ENCODE data around the gene TCEAL1. TPM values are rescaled to one million over a fixed set of nuclear protein-coding genes. Genes with fewer than 3 reads are reported as not detected.
"Not testable (repeated sequence)": the region's sequence is repeated elsewhere in the genome, so short reads cannot be mapped to it uniquely, and the experiment has no call there.

TCEAL1 gene
- 10 to 100 TPM; 39.1 to 48.2 TPM for total RNA-seq

- Histone ChIP-seq H3K9me3 (no peaks in the 10 kb centered on the region), H3K4me1 (no peaks in the 10 kb centered on the region), H3K36me3 (no peaks in the 10 kb centered on the region), H3K27ac (peak within 1 kb of the TSS; percentile 90 to 93), H3K27me3 (no peaks in the 10 kb centered on the region), H3K4me3 (peak within 1 kb of the TSS; percentile 64 to 66)
- DNase-seq (ENCODE audit: low spot score): no peak
- no peak for TF ChIP-seq CTCF (IDR thresholded peaks at IDR 0.05)
These were observed at the start of gene TCEAL1 for GRCh38 chrX:103628386-103629317. Gene TCEAL1 (plus strand): TSS chrX:103628975. CDS start chrX:103629917, 942 bp downstream.

GRCh38 chrX:103584596-103584995 is 44.2 kb upstream of the TCEAL1 start:
- no peak for TF ChIP-seq CTCF (IDR thresholded peaks at IDR 0.05)

DNA sequence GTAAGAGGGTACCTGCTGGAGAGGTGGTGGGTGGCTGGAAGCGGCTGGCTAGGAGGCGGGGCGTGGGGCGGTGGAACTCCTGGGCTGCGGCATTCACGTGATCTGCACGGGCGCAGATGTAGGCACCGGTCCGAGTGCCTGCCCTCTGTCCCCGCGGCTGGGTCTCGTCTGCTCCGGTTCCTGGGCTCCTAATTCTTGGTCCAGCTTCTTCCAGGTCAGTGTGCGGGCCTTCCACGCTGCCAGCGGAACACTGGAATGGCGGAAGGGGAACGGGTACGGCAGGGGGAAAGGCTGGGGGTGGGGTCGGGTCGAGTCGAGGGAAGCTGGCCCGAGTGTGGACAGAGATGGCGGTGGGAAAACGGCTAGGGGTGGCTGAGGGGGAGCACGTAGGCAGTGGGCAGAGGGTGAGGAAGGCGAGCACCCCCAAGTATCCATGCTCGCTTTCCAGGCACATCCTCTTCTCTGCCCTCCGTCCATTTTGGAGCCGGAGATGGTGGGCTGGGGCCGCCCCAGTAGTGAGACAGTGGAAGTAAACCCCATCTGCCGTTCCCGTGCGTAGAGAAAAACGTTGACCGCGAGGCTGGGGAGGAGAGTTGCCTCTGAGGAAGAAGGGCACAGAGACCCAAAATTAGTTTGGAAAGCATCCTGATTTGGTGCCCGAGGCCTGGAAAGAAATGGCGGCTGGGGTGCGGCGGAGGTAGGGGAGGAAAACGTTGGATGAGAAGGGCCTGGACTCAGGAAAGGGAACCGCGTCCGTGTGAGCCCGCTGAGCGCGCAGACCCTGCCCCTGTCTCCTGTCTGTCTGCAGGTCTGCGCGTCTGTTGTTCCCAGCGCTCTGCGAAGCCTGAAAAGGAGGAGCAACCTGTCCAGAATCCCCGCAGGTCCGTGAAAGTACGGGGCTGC is 43.1 kb upstream of the TCEAL1 start, which contains the start of gene TCEAL4:
Gene TCEAL4 (plus strand): TSS at position 105 of the 903 bp plus-strand sequence. CDS start 1,161 bp downstream, outside the sequence.
- peak within 1 kb of the TSS; percentile 90 for H3K27ac ChIP-seq
- no peaks in the 10 kb centered on the region for H3K27me3 ChIP-seq
- H3K9me3 ChIP-seq: peaks cover 0 to 15% of the 10 kb centered on the region in 2 donors
- H3K4me3 ChIP-seq: peak within 1 kb of the TSS; percentile 53 to 60
- DNase-seq (ENCODE audit: low spot score): no peak
- TF ChIP-seq CTCF (IDR thresholded peaks at IDR 0.05): no peak
- no peaks in the 10 kb centered on the region for H3K4me1 ChIP-seq
- no peaks in the 10 kb centered on the region for H3K36me3 ChIP-seq

More at GRCh38 chrX:103584596-103584995, 44.2 kb upstream of the TCEAL1 start:
- peaks cover 0 to 15% of the 10 kb centered on the region in 2 donors for H3K9me3 ChIP-seq
- peak overlapping the region in 1 of 2 donors; percentile 90 for H3K27ac ChIP-seq
- H3K27me3 ChIP-seq: no peaks in the 10 kb centered on the region
- DNase-seq (ENCODE audit: low spot score): no peak
- no peaks in the 10 kb centered on the region for H3K4me1 ChIP-seq
- no peaks in the 10 kb centered on the region for H3K36me3 ChIP-seq
- H3K4me3 ChIP-seq: no peak overlapping the region

GRCh38 chrX:103586314-103586646 is 42.5 kb upstream of the TCEAL1 start:
- Histone ChIP-seq H3K36me3 (no peaks in the 10 kb centered on the region), H3K4me1 (no peaks in the 10 kb centered on the region), H3K9me3 (peaks cover 0 to 15% of the 10 kb centered on the region in 2 donors), H3K4me3 (peak overlapping the region; percentile 53 to 60), H3K27ac (peak overlapping the region; percentile 90), H3K27me3 (no peaks in the 10 kb centered on the region)
- TF ChIP-seq CTCF (IDR thresholded peaks at IDR 0.05): no peak
- no peak for DNase-seq (ENCODE audit: low spot score)

GRCh38 chrX:103586659-103587058 is 42.1 kb upstream of the TCEAL1 start:
- Histone ChIP-seq H3K36me3 (no peaks in the 10 kb centered on the region), H3K4me1 (no peaks in the 10 kb centered on the region), H3K9me3 (peaks cover 0 to 15% of the 10 kb centered on the region in 2 donors), H3K27ac (peak overlapping the region; percentile 90), H3K4me3 (peak overlapping the region in 1 of 2 donors; percentile 60), H3K27me3 (no peaks in the 10 kb centered on the region)
- no peak for TF ChIP-seq CTCF (IDR thresholded peaks at IDR 0.05)
- no peak for DNase-seq (ENCODE audit: low spot score)

DNA sequence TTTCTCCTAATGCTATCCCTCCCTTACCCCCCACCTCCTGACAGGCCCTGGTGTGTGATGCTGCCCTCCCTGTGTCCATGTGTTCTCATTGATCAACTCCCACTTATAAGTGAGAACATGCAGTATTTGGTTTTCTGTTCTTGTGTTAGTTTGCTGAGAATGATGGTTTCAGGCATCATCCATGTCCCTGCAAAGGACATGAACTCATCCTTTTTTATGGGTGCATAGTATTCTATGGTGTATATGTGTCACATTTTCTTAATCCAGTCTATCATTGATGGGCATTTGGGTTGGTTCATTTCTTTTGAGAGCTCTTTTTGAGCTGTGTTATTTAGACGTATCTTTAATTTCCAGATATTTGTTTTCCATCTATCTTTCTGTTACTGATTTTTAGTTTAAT is 36.5 kb upstream of the TCEAL1 start:
- H3K4me3 ChIP-seq; H3K27ac ChIP-seq; H3K9me3 ChIP-seq; DNase-seq (ENCODE audit: low spot score); H3K4me1 ChIP-seq; H3K36me3 ChIP-seq; H3K27me3 ChIP-seq: not testable (repeated sequence)

- not testable (repeated sequence) for H3K27ac ChIP-seq; H3K36me3 ChIP-seq; DNase-seq (ENCODE audit: low spot score); H3K4me1 ChIP-seq; H3K4me3 ChIP-seq; H3K9me3 ChIP-seq; H3K27me3 ChIP-seq
These were observed 33.6 kb upstream of the TCEAL1 start for GRCh38 chrX:103595202-103595601.
